Fibroblast of skin of scalp (primary cell): Measurements from ENCODE around the gene SLC30A3.

Experiments used
- DNase-seq: peaks from one replicate; pipeline ENCODE4 v3.0.0-alpha.2; 2013

Gene SLC30A3

GRCh38 chr2:27227501-27227900 lies 35.3 kb downstream of the SLC30A3 start:
- no peak for DNase-seq

- DNase-seq: no peak
These were observed 37.3 kb downstream of the SLC30A3 start for GRCh38 chr2:27225526-27225925.

- DNase-seq: no peak
These were observed 39.4 kb downstream of the SLC30A3 start for GRCh38 chr2:27223416-27223815.

- no peak for DNase-seq
These were observed 40.4 kb downstream of the SLC30A3 start for GRCh38 chr2:27222407-27222806.

GRCh38 chr2:27221166-27221565 lies 41.7 kb downstream of the SLC30A3 start:
- no peak for DNase-seq

- DNase-seq: no peak
These were observed 42.8 kb downstream of the SLC30A3 start for GRCh38 chr2:27220091-27220490.

GRCh38 chr2:27219091-27219490 lies 43.8 kb downstream of the SLC30A3 start:
- no peak for DNase-seq

GRCh38 chr2:27218614-27219013 lies 44.2 kb downstream of the SLC30A3 start:
- no peak for DNase-seq

- peak; percentile 86 for DNase-seq
These were observed 45.4 kb downstream of the SLC30A3 start, which contains the start of gene CAD for GRCh38 chr2:27217173-27218121. CAD (plus strand) TSS chr2:27217369; CDS start chr2:27217552, 183 bp downstream.

- no peak for DNase-seq
These were observed 46.3 kb downstream of the SLC30A3 start for GRCh38 chr2:27216416-27217137.

GRCh38 chr2:27214941-27215340 lies 47.9 kb downstream of the SLC30A3 start:
- DNase-seq: peak; percentile 62

- DNase-seq: peak; percentile 35
These were observed 50.0 kb downstream of the SLC30A3 start for GRCh38 chr2:27212626-27213471.

- peak; percentile 88 for DNase-seq
These were observed 50.8 kb downstream of the SLC30A3 start, which contains the start of the genes ATRAID and SLC5A6 for GRCh38 chr2:27211943-27212625. ATRAID (plus strand) TSS chr2:27212041; CDS start chr2:27212369, 328 bp downstream. SLC5A6 (minus strand) TSS chr2:27212268; CDS start chr2:27207650, 4,618 bp downstream.

- no peak for DNase-seq
These were observed 51.5 kb downstream of the SLC30A3 start for GRCh38 chr2:27211241-27211942.

GRCh38 chr2:27209621-27210401 lies 53.0 kb downstream of the SLC30A3 start:
- no peak for DNase-seq

GRCh38 chr2:27208486-27209050 lies 54.3 kb downstream of the SLC30A3 start:
- DNase-seq: no peak

- no peak for DNase-seq
These were observed 56.5 kb downstream of the SLC30A3 start for GRCh38 chr2:27206346-27206745.

- no peak for DNase-seq
These were observed 57.6 kb downstream of the SLC30A3 start for GRCh38 chr2:27205206-27205605.

GRCh38 chr2:27204566-27204965 lies 58.3 kb downstream of the SLC30A3 start:
- no peak for DNase-seq

GRCh38 chr2:27203741-27204140 lies 59.1 kb downstream of the SLC30A3 start:
- no peak for DNase-seq
